Endometrium (tissue), 2 donors: ENCODE measurements around the gene FAM193A.
"Not testable (repeated sequence)": the region's sequence is repeated elsewhere in the genome, so short reads cannot be mapped to it uniquely, and the experiment has no call there.

Source experiments
- FAIRE-seq: peaks from 2 replicates; lab custom pipeline; 2012; peaks lifted over from hg19 to GRCh38; lab: Jason Lieb, UNC
- donor health status: control.
- donor health status: control.

FAM193A gene

DNA sequence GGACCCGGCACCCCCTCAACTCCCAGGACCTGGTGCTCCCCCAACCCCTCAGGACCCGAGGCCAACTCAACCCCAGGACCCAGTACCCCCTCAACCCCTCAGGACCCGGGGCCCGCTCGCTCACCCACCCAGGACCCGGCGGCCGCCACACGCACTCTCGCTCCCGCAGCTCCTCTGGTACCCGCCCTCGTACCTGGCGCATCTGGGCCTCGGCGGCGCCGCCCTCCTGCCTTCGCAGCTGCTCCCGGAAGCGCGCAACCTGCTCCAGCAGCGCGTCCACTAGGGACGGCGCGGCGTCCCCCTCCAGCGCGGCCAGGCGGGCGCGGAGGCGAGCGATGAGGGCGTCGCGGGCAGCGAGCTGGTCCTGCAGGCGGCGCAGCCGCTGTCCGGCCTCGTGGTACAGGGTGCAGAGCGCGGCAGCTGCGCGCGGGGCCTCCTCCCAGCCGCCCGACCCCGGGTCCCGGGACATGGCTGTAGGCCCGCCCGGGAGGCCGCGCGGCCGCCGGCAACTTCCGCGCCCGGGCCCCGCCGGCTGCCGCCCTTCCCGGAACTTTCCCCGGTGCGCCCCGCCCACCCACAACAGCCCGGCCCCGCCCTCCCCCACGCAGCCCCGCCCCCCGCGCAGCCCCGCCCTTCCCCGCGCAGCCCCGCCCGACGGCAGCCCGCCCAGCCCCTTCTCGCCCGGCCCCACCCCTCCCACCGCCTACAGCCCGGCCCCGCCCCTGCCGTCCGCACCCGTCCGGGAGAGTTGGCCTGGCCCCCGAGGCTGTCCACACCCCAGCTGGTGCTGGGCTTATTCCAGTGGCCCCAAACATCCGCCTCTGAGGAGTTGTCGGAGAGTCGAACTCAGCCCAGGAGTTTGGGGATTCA is 219.6 kb downstream of the FAM193A start, which contains the start of gene TNIP2:
TNIP2 (minus strand) TSS at position 516 of the 870 bp plus-strand sequence; CDS start at position 469, 47 bp downstream.
- no peak for FAIRE-seq

GRCh38 chr4:2756691-2757350 is 220.4 kb downstream of the FAM193A start:
- FAIRE-seq, result no peak

- no peak for FAIRE-seq
These were observed 221.0 kb downstream of the FAM193A start for GRCh38 chr4:2757426-2757825.

GRCh38 chr4:2761035-2761923 is 224.8 kb downstream of the FAM193A start:
- no peak for FAIRE-seq

DNA sequence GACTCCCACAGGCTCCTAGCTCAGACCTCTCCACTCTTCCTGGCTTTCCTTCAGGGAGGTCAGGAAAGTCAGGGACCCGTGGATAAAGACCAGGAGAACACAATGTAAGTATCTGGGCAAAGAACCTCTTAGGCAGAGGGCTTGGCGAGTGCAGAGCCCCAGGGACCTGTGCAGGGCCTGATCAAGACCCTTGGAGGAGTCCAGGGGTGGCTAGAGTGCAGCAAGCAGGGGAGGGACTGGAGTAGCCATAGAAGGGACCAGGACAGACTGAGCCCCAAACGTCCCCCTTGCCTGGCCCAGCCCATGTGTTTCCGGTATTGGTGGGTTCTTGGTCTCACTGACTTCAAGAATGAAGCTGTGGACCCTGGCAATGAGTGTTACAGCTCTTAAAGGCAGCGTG is 225.6 kb downstream of the FAM193A start:
- no peak for FAIRE-seq

DNA sequence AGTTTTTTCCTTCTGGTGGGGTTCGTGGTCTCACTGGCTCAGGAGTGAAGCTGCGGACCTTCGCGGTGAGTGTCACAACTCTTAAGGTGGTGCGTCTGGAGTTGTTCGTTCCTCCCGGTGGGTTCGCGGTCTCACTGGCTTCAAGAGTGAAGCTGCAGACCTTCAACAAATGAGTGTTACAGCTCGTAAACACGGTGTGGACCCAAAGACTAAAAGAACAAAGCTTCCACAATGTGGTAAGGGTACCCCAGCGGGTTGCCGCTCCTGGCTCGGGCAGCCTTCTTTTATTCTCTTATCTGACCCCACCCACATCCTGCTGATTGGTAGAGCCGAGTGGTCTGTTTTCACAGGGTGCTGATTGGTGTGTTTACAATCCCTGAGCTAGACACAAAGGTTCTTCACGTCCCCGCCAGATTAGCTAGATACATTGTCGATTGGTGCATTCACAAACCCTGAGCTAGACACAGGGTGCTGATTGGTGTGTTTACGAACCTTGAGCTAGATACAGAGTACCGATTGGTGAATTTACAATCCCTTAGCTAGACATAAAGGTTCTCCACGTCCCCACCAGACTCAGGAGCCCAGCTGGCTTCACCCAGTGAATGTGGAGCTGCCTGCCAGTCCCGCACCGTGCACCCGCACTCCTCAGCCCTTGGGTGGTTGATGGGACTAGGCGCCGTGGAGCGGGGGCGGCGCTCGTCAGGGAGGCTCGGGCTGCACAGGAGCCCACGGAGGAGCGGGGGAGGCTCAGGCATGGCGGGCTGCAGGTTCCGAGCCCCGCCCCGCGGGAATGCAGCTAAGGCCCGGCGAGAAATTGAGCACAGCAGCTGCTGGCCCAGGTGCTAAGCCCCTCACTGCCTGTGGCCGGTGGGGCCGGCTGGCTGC is 226.3 kb downstream of the FAM193A start:
- FAIRE-seq, result not testable (repeated sequence)

DNA sequence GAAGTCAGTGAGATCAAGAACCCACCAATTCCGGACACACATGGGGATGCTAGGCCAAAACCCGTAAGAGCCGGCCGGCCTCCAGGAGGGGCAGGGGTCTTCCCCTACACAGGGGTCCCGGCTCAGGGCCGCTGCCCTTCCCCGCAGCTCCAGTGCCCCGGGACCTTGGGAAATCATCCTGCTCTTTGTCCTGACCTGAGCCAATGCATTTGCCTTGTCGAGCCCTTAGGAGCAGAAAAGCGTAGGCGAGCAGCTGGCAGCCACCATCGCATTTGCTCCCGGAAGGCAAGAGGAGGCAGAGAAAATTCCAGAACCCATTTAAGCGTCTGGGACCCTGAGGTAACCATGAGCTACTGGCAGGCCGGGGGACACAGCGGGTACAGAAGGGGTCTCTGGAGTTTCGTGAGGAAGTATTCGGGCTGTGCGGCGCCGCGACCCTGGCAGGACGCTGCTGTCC is 227.1 kb downstream of the FAM193A start:
- FAIRE-seq, result no peak

- no peak for FAIRE-seq
These were observed 229.5 kb downstream of the FAM193A start for GRCh38 chr4:2765832-2766526.

- no peak for FAIRE-seq
These were observed 230.7 kb downstream of the FAM193A start for GRCh38 chr4:2767046-2767704.

- FAIRE-seq, result no peak
These were observed 231.2 kb downstream of the FAM193A start for GRCh38 chr4:2767705-2768074.

DNA sequence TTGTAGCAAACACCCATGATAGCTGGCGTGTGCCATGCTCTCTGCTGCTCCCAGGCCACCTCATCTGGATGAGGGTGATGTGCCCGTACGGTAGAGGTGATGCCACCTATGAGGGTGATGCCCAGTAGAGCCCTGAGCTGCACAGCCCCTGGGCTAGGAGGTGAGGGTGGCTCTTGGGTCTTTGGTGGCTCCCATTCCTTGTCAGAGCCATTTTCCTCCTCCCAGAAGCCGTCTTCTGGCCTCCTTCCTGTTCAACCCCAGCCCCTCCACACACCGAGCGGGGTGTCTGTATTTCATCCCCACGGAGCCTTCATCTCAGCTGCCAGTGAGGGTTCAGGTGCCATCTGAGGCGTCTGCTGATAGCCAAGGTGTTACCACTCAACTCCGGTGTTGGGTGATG is 231.7 kb downstream of the FAM193A start:
- FAIRE-seq, result no peak

DNA sequence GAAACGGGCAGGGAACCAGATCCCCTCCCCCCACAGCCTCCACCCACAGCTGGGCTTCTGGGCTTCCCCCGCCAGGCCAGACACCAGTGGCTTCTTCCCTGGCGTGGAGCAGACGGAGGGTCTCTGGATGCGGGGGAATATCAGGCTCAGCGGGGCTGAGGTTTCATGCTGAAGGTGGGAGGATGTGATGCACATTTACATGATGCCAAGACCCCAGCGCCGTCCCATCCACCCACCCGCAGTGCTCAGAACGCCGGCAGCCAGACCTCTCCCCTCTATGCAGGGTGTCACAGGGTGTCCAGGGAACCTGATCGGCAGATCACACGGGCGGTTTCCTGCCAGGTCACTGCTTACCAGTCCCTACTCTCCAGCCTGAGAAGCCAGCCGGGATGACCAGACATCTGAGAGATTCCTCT is 232.5 kb downstream of the FAM193A start:
- FAIRE-seq, result no peak

DNA sequence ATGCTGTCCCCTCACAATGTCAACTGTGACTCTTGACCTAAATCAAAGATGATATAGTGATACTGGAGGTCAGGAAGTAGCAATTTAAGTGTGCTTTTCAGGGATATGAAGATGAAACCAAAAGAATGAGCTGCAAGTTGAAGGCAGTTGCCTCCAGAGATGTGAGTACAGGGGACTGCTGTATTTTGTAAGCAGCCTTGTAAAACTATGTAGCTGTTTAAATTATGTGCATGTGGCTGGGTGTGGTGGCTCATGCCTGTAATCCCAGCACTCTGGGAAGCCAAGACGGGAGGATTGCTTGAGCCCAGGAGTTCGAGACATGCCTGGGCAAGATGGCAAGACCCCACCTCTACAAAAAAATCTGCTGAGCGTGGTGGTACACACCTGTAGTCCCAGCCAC is 234.8 kb downstream of the FAM193A start:
- no peak for FAIRE-seq

DNA sequence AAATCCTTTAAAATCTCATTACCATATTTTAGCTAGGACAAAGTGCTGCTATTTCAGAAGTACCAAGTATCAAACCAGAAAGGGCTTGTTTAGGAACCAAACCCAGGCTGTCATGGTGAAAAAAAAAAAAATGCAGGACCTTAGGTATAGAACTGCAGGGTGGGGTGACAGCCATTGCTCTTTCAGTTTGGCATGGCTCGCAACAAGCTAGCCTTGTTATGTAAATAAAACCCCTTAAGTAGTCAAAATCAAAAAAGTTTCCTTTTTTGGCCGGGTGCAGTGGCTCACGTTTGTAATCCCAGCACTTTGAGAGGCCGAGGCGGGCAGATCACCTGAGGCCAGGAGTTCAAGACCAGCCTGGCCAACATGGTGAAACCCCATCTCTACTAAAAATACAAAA is 244.2 kb downstream of the FAM193A start:
- not testable (repeated sequence) for FAIRE-seq

- no peak for FAIRE-seq
These were observed 245.5 kb downstream of the FAM193A start for GRCh38 chr4:2781911-2782310.
